HCT116 (cell line): ENCODE measurements around the gene CTNNA1. TPM values are rescaled to one million over a fixed set of nuclear protein-coding genes. Genes with fewer than 3 reads are reported as not detected.

Experiments used
- ATAC-seq: fragments of 200-7000 bp; cut with Tn5 transposase; 2 replicates; pipeline ENCODE4 v1.9.1; 2020; ENCODE audit warnings: mild to moderate bottlenecking, moderate library complexity
- BruUV-seq: library from RNA; stranded (reverse); fragments of 400-500 nt; replicated peaks from 2 replicates; lab custom pipeline; 2021; lab: Mats Ljungman, UMichigan
- CTCF ChIA-PET: fragments of 300-600 bp; sonication (Branson Sonifier 250); formaldehyde crosslinking; loops from one replicate; lab custom pipeline; 2021; ENCODE audit warnings: antibody characterized with exemption; lab: Charles Lee
- POLR2A ChIA-PET: fragments of 300-600, 350-600 bp; sonication (Branson Sonifier 250); formaldehyde crosslinking; loops from one replicate; lab custom pipeline; 2021; ENCODE audit warnings: antibody characterized with exemption; lab: Charles Lee
- RAD21 ChIA-PET, 2 experiments: fragments of 300-600 bp; sonication (Branson Sonifier 250); formaldehyde crosslinking; loops; one replicate each; lab custom pipeline; 2023; ENCODE audit warnings: low total read pairs in 2 of 2; ENCODE audit not compliant: uncharacterized antibody in 2 of 2, unreplicated experiment in 2 of 2, low non-redundant PET in 1 of 2; lab: Charles Lee
- DNase-seq: peaks from one replicate; pipeline ENCODE4 v3.0.0-alpha.2; 2010; ENCODE audit warnings: low read depth, low spot score
- H2AFZ ChIP-seq: fragments of 200-600 bp; shearing (Covaris generic), sonication (generic); 2 replicates; pipeline ENCODE4 v1.6.1; 2017; ENCODE audit warnings: low read depth, mixed run types, mixed read lengths, antibody characterized with exemption, low read length; ENCODE audit not compliant: poor library complexity, severe bottlenecking
- H3K27ac ChIP-seq: 2 replicates; pipeline ENCODE4 v1.5.1; 2012; ENCODE audit warnings: low read depth, low read length
- H3K27me3 ChIP-seq: fragments of 200-600 bp; sonication (generic); 2 replicates; pipeline ENCODE4 v1.6.1; 2016; ENCODE audit warnings: mixed run types, low read length, mixed read lengths; ENCODE audit not compliant: insufficient read depth
- H3K36me3 ChIP-seq, 2 experiments: fragments of 200-500 bp in 1 of 2; fragments of 200-600 bp in 1 of 2; sonication (Bioruptor generic) in 1 of 2; sonication (generic) in 1 of 2; 2 replicates each; pipeline versions ENCODE4 v1.5.1 to v1.6.1; 2014 to 2016; ENCODE audit warnings: low read length in 2 of 2, inconsistent platforms in 1 of 2, mixed read lengths in 1 of 2, mixed run types in 1 of 2; ENCODE audit not compliant: insufficient read depth in 2 of 2, control insufficient read depth in 1 of 2
- H3K4me1 ChIP-seq, 2 experiments: fragments of 200-600 bp in 1 of 2; sonication (generic) in 1 of 2; 2 replicates each; pipeline versions ENCODE4 v1.5.1 to v1.6.1; 2012 to 2017; ENCODE audit warnings: low read length in 2 of 2, inconsistent platforms in 1 of 2, mild to moderate bottlenecking in 1 of 2, mixed read lengths in 1 of 2, mixed run types in 1 of 2, moderate library complexity in 1 of 2; ENCODE audit not compliant: insufficient read depth in 2 of 2, control insufficient read depth in 1 of 2
- H3K4me2 ChIP-seq: fragments of 200-600 bp; sonication (generic); 2 replicates; pipeline ENCODE4 v1.6.1; 2017; ENCODE audit warnings: mixed run types, low read length, mixed read lengths
- H3K4me3 ChIP-seq, 2 experiments: fragments of 200-600 bp in 1 of 2; sonication (generic) in 1 of 2; replicated peaks in 1 of 2; 2 replicates each; pipeline ENCODE4 v1.5.1; 2011 to 2016; ENCODE audit warnings: low read length in 2 of 2, control low read depth in 1 of 2, low read depth in 1 of 2, mild to moderate bottlenecking in 1 of 2, mixed read lengths in 1 of 2, mixed run types in 1 of 2
- H3K79me2 ChIP-seq: fragments of 200-600 bp; sonication (generic); 2 replicates; pipeline ENCODE4 v1.6.1; 2017; ENCODE audit warnings: mild to moderate bottlenecking, mixed run types, low read length, moderate library complexity, mixed read lengths; ENCODE audit not compliant: insufficient read depth
- H3K9ac ChIP-seq: fragments of 200-600 bp; sonication (generic); 2 replicates; pipeline ENCODE4 v1.6.1; 2016; ENCODE audit warnings: low read length, mixed read lengths
- H3K9me2 ChIP-seq: fragments of 200-600 bp; sonication (generic), shearing (Covaris generic); 2 replicates; pipeline ENCODE4 v1.6.1; 2017; ENCODE audit warnings: mixed run types, mild to moderate bottlenecking, moderate library complexity; ENCODE audit not compliant: insufficient read depth
- H3K9me3 ChIP-seq, 2 experiments: fragments of 200-500 bp in 1 of 2; fragments of 200-600 bp in 1 of 2; sonication (Bioruptor generic) in 1 of 2; sonication (generic) in 1 of 2; 2 replicates each; pipeline ENCODE4 v1.6.1; 2014 to 2017; ENCODE audit warnings: low read length in 2 of 2, mixed read lengths in 2 of 2, inconsistent platforms in 1 of 2, low read depth in 1 of 2, mild to moderate bottlenecking in 1 of 2, mixed run types in 1 of 2, moderate library complexity in 1 of 2; ENCODE audit not compliant: control insufficient read depth in 1 of 2, insufficient read depth in 1 of 2
- H4K20me1 ChIP-seq: fragments of 200-600 bp; sonication (generic), shearing (Covaris generic); 2 replicates; pipeline ENCODE4 v1.6.1; 2017; ENCODE audit warnings: mixed run types, mild to moderate bottlenecking, moderate library complexity; ENCODE audit not compliant: insufficient read depth
- POLR2AphosphoS5 ChIP-seq: IDR thresholded peaks from 2 replicates; pipeline ENCODE4 v1.6.1; 2011; ENCODE audit warnings: mild to moderate bottlenecking, low read depth, low read length, moderate library complexity
- SIN3A ChIP-seq: IDR thresholded peaks from 2 replicates; pipeline ENCODE4 v1.6.1; 2012; ENCODE audit warnings: low read depth
- ZFX ChIP-seq: fragments of 450-650 bp; IDR thresholded peaks from 2 replicates; pipeline ENCODE4 v1.6.1; 2017
- ZNF274 ChIP-seq: fragments of 200-500 bp; sonication (Bioruptor generic); IDR thresholded peaks from 2 replicates; pipeline ENCODE4 v1.6.1; 2014; ENCODE audit warnings: mild to moderate bottlenecking, low read depth, low read length, inconsistent platforms
- intact Hi-C: fragments of 100-400 bp; cut with micrococcal nuclease; formaldehyde crosslinking; loops from 2 replicates; pipeline ENCODE4 v1.10.0; 2022
- total RNA-seq: library from RNA; stranded (reverse); gene quantifications from one replicate; pipeline ENCODE4 v1.2.1, GENCODE V29; 2021; ENCODE audit not compliant: unreplicated experiment

The CTNNA1 gene
- total RNA-seq, 1 experiment from 2014 or later: 313 TPM

- no peak overlapping the region for H3K27ac ChIP-seq
- intact Hi-C loops: loop anchor here (10.0 kb wide), 1 partner anchor 328 kb away; no protein-coding TSS in a partner anchor
- no peak overlapping the region for H3K4me2 ChIP-seq
- no peaks in the 10 kb centered on the region for H3K27me3 ChIP-seq
- no peaks in the 10 kb centered on the region for H3K9me2 ChIP-seq
- no peaks in the 10 kb centered on the region for H3K4me1 ChIP-seq
- no peak overlapping the region for H2AFZ ChIP-seq
- RAD21 ChIA-PET: no interaction called here
- ATAC-seq (peak; percentile 21; the same call in 1 of the 2 replicates), DNase-seq (no peak)
- no TSS peak for BruUV-seq
- H3K9me3 ChIP-seq: no peaks in the 10 kb centered on the region
- no peak overlapping the region for H3K9ac ChIP-seq
- CTCF ChIA-PET: no interaction called here
- H3K79me2 ChIP-seq: no peaks in the 10 kb centered on the region
- no peak overlapping the region for H3K4me3 ChIP-seq
- POLR2A ChIA-PET: no interaction called here
- peaks cover 14 to 16% of the 10 kb centered on the region in 2 experiments for H3K36me3 ChIP-seq
- H4K20me1 ChIP-seq: no peaks in the 10 kb centered on the region
- TF ChIP-seq SIN3A (0 out of 2 replicates have a peak, but pooled peaks have one; percentile 17), ZFX (no peak)
Observed at GRCh38 chr5:138936968-138937345, 183.7 kb downstream of the CTNNA1 start.

GRCh38 chr5:138937392-138938387 lies 184.5 kb downstream of the CTNNA1 start:
- no peaks in the 10 kb centered on the region for H3K9me3 ChIP-seq
- no peaks in the 10 kb centered on the region for H3K9me2 ChIP-seq
- BruUV-seq: no TSS peak
- intact Hi-C loops: loop anchor here (10.0 kb wide), 1 partner anchor 327 kb away; no protein-coding TSS in a partner anchor
- H3K79me2 ChIP-seq: no peaks in the 10 kb centered on the region
- ChIA-PET CTCF (no interaction called here), POLR2A (no interaction called here), RAD21 (no interaction called here)
- no peak overlapping the region for H2AFZ ChIP-seq
- no peaks in the 10 kb centered on the region for H4K20me1 ChIP-seq
- ATAC-seq: peak; percentile 39
- no peak overlapping the region for H3K27ac ChIP-seq
- H3K9ac ChIP-seq: no peak overlapping the region
- H3K4me1 ChIP-seq: no peaks in the 10 kb centered on the region
- peaks cover 7 to 11% of the 10 kb centered on the region in 2 experiments; a peak in 3 of 4 replicates for H3K36me3 ChIP-seq
- no peak for DNase-seq
- no peak overlapping the region for H3K4me3 ChIP-seq
- no peak overlapping the region for H3K4me2 ChIP-seq
- TF ChIP-seq POLR2AphosphoS5 (peak; percentile 36; the same call in 1 of the 2 replicates), ZNF274 (no peak)
- H3K27me3 ChIP-seq: no peaks in the 10 kb centered on the region
